Daoy (cell line): ENCODE measurements around the gene KRT23. TPM values are rescaled to one million over a fixed set of nuclear protein-coding genes. Genes with fewer than 3 reads are reported as not detected.

Experiments used
- total RNA-seq: library from RNA; depleted of rRNA; stranded (reverse); fragments of >200 nt; shearing (Covaris generic); gene quantifications from 2 replicates; pipeline ENCODE4 v1.2.3, GENCODE V29; 2014; rRNA removed

The KRT23 gene
- total RNA-seq, 1 experiment from 2014 or later = not detected

Other genes with a start within 250 kb of the KRT23 start
- not detected in 2 replicates for gene KRT24, start 233.9 kb downstream of the KRT23 start, total RNA-seq
- not detected in 2 replicates for gene KRT25, start 182.3 kb downstream of the KRT23 start, total RNA-seq
- not detected in 2 replicates for gene KRT26, start 165.4 kb downstream of the KRT23 start, total RNA-seq
- gene KRT27, start 155.1 kb downstream of the KRT23 start, total RNA-seq = not detected in 2 replicates
- not detected in 2 replicates for gene KRT28, start 137.7 kb downstream of the KRT23 start, total RNA-seq
- gene KRT10, start 115.0 kb downstream of the KRT23 start, total RNA-seq = 54.7 and 56.8 TPM in 2 replicates
- gene KRT12, start 70.4 kb downstream of the KRT23 start, total RNA-seq = not detected in 2 replicates
- not detected in 2 replicates for gene KRT20, start 52.4 kb downstream of the KRT23 start, total RNA-seq
- gene KRT39, start 29.3 kb upstream of the KRT23 start, total RNA-seq = not detected in 2 replicates
- gene KRT40, start 46.7 kb upstream of the KRT23 start, total RNA-seq = not detected in 2 replicates
- not detected in 2 replicates for gene KRTAP3-3, start 56.5 kb upstream of the KRT23 start, total RNA-seq
- not detected in 2 replicates for gene KRTAP3-2, start 62.3 kb upstream of the KRT23 start, total RNA-seq
- gene KRTAP3-1, start 71.5 kb upstream of the KRT23 start, total RNA-seq = not detected in 2 replicates
- not detected in 2 replicates for gene KRTAP1-5, start 89.6 kb upstream of the KRT23 start, total RNA-seq
- not detected in 2 replicates for gene KRTAP1-4, start 92.5 kb upstream of the KRT23 start, total RNA-seq
- not detected in 2 replicates for gene KRTAP1-3, start 97.2 kb upstream of the KRT23 start, total RNA-seq
- gene KRTAP1-1, start 103.8 kb upstream of the KRT23 start, total RNA-seq = 1.5 TPM in 1 of 2 replicates, not detected in the other
- gene KRTAP2-1, start 109.7 kb upstream of the KRT23 start, total RNA-seq = not detected in 2 replicates
- not detected in 2 replicates for gene KRTAP2-2, start 117.6 kb upstream of the KRT23 start, total RNA-seq
- not detected in 2 replicates for gene KRTAP2-3, start 122.5 kb upstream of the KRT23 start, total RNA-seq
- gene KRTAP2-4, start 128.2 kb upstream of the KRT23 start, total RNA-seq = not detected in 2 replicates
- gene KRTAP4-7, start 146.5 kb upstream of the KRT23 start, total RNA-seq = not detected in 2 replicates
- gene KRTAP4-8, start 160.5 kb upstream of the KRT23 start, total RNA-seq = not detected in 2 replicates
- not detected in 2 replicates for gene KRTAP4-16, start 164.6 kb upstream of the KRT23 start, total RNA-seq
- not detected in 2 replicates for gene KRTAP4-9, start 167.7 kb upstream of the KRT23 start, total RNA-seq
- not detected in 2 replicates for gene KRTAP4-11, start 180.7 kb upstream of the KRT23 start, total RNA-seq
- gene KRTAP4-12, start 186.5 kb upstream of the KRT23 start, total RNA-seq = not detected in 2 replicates
- not detected in 2 replicates for gene KRTAP4-6, start 202.9 kb upstream of the KRT23 start, total RNA-seq
- gene KRTAP4-5, start 212.2 kb upstream of the KRT23 start, total RNA-seq = not detected in 2 replicates
- gene KRTAP4-4, start 223.1 kb upstream of the KRT23 start, total RNA-seq = not detected in 2 replicates
- not detected in 2 replicates for gene KRTAP4-3, start 230.6 kb upstream of the KRT23 start, total RNA-seq
- gene KRTAP4-2, start 240.6 kb upstream of the KRT23 start, total RNA-seq = not detected in 2 replicates
- not detected in 2 replicates for gene KRTAP4-1, start 247.3 kb upstream of the KRT23 start, total RNA-seq